Measurements from ENCODE around the gene TBP.
"Not testable (repeated sequence)": the region's sequence is repeated elsewhere in the genome, so short reads cannot be mapped to it uniquely, and the experiment has no call there.

TBP gene

GRCh38 chr6:170612256-170612804 lies 58.2 kb downstream of the TBP start:
- DNase-seq: not testable (repeated sequence)

- DNase-seq: not testable (repeated sequence)
These were observed 61.9 kb downstream of the TBP start for GRCh38 chr6:170616020-170616554.
